ENCODE results near the gene TNS4.
A peak's percentile ranks its signal among the peaks of the same experiment; 100 is the strongest.

DNA sequence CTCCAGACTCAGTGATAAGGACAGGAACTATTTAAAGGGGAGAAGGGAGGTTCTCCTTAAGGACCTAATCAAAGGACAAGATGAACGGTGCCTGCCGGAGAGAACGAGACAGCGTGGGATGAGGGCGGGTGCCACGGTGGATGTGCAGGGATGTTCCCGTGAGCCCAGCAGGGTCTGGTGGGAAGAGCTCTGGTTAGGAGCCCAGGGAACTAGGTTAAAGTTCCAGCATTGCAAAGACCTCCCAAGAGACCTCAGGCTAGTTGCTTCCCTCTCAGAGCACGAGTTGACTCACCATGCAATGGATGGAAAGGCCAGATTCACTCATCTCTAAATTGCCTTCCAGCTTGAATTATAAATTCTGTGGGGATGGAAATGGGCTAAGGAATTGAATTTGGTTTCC is 49.2 kb upstream of the TNS4 start:
- TF ChIP-seq ZC3H11A (IDR thresholded peaks at IDR 0.05), result no peak
- peak; percentile 54 for TF ChIP-seq TP53 (CRISPR knock-in tag; IDR thresholded peaks at IDR 0.05)
- TF ChIP-seq, protein P1, sequence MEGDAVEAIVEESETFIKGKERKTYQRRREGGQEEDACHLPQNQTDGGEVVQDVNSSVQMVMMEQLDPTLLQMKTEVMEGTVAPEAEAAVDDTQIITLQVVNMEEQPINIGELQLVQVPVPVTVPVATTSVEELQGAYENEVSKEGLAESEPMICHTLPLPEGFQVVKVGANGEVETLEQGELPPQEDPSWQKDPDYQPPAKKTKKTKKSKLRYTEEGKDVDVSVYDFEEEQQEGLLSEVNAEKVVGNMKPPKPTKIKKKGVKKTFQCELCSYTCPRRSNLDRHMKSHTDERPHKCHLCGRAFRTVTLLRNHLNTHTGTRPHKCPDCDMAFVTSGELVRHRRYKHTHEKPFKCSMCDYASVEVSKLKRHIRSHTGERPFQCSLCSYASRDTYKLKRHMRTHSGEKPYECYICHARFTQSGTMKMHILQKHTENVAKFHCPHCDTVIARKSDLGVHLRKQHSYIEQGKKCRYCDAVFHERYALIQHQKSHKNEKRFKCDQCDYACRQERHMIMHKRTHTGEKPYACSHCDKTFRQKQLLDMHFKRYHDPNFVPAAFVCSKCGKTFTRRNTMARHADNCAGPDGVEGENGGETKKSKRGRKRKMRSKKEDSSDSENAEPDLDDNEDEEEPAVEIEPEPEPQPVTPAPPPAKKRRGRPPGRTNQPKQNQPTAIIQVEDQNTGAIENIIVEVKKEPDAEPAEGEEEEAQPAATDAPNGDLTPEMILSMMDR (IDR thresholded peaks at IDR 0.05), result no peak
- no peak; the same call in 1 of the 2 replicates for TF ChIP-seq POLR2A (IDR thresholded peaks at IDR 0.05; ENCODE audit: low read length)
- no peak for TF ChIP-seq MAFK (IDR thresholded peaks at IDR 0.05; ENCODE audit: partially characterized antibody)
- no peak for TF ChIP-seq EP300 (IDR thresholded peaks at IDR 0.05)
- TF ChIP-seq, protein P2, sequence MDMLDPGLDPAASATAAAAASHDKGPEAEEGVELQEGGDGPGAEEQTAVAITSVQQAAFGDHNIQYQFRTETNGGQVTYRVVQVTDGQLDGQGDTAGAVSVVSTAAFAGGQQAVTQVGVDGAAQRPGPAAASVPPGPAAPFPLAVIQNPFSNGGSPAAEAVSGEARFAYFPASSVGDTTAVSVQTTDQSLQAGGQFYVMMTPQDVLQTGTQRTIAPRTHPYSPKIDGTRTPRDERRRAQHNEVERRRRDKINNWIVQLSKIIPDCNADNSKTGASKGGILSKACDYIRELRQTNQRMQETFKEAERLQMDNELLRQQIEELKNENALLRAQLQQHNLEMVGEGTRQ (IDR thresholded peaks at IDR 0.05), result no peak
- TF ChIP-seq, protein P3, sequence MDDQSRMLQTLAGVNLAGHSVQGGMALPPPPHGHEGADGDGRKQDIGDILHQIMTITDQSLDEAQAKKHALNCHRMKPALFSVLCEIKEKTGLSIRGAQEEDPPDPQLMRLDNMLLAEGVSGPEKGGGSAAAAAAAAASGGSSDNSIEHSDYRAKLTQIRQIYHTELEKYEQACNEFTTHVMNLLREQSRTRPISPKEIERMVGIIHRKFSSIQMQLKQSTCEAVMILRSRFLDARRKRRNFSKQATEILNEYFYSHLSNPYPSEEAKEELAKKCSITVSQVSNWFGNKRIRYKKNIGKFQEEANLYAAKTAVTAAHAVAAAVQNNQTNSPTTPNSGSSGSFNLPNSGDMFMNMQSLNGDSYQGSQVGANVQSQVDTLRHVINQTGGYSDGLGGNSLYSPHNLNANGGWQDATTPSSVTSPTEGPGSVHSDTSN (IDR thresholded peaks at IDR 0.05), result no peak
- TF ChIP-seq, protein P4, sequence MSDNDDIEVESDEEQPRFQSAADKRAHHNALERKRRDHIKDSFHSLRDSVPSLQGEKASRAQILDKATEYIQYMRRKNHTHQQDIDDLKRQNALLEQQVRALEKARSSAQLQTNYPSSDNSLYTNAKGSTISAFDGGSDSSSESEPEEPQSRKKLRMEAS (IDR thresholded peaks at IDR 0.05), result no peak
- TF ChIP-seq, protein P5, sequence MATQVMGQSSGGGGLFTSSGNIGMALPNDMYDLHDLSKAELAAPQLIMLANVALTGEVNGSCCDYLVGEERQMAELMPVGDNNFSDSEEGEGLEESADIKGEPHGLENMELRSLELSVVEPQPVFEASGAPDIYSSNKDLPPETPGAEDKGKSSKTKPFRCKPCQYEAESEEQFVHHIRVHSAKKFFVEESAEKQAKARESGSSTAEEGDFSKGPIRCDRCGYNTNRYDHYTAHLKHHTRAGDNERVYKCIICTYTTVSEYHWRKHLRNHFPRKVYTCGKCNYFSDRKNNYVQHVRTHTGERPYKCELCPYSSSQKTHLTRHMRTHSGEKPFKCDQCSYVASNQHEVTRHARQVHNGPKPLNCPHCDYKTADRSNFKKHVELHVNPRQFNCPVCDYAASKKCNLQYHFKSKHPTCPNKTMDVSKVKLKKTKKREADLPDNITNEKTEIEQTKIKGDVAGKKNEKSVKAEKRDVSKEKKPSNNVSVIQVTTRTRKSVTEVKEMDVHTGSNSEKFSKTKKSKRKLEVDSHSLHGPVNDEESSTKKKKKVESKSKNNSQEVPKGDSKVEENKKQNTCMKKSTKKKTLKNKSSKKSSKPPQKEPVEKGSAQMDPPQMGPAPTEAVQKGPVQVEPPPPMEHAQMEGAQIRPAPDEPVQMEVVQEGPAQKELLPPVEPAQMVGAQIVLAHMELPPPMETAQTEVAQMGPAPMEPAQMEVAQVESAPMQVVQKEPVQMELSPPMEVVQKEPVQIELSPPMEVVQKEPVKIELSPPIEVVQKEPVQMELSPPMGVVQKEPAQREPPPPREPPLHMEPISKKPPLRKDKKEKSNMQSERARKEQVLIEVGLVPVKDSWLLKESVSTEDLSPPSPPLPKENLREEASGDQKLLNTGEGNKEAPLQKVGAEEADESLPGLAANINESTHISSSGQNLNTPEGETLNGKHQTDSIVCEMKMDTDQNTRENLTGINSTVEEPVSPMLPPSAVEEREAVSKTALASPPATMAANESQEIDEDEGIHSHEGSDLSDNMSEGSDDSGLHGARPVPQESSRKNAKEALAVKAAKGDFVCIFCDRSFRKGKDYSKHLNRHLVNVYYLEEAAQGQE (IDR thresholded peaks at IDR 0.05), result no peak
- TF ChIP-seq BHLHE40 (IDR thresholded peaks at IDR 0.05; ENCODE audit: low read depth, low read length), result no peak
- TF ChIP-seq HDAC2 (IDR thresholded peaks at IDR 0.05), result no peak
